ENCODE data around the gene CIB2. TPM values are rescaled to one million over a fixed set of nuclear protein-coding genes. Genes with fewer than 3 reads are reported as not detected.

The CIB2 gene
- total and polyA plus RNA-seq, 2 donors (not counting 1 experiment from before 2014, with no cell fraction given) = 0.97 to 3.2 TPM

GRCh38 chr15:78071383-78071782 lies 59.9 kb downstream of the CIB2 start:
- DNase-seq (no peak), ATAC-seq (ENCODE audit: low read depth) (no peak)
- Histone ChIP-seq H4K20me1 (ENCODE audit: control insufficient read depth, insufficient read depth, low read length, poor library complexity, severe bottlenecking) (no peaks in the 10 kb centered on the region), H3K4me3 (ENCODE audit: control extremely low read depth in 1 of 5, extremely low read depth in 1 of 5, insufficient read depth in 1 of 5, low read depth in 2 of 5, low read length in 4 of 5) (no peak overlapping the region), H3K27me3 (replicated peaks in 1 of 4; ENCODE audit: control extremely low read depth in 1 of 4, control insufficient read depth in 3 of 4, insufficient read depth in 4 of 4, low read length in 3 of 4) (no peaks in the 10 kb centered on the region), H3K36me3 (replicated peaks in 1 of 2; ENCODE audit: control extremely low read depth in 1 of 2, control insufficient read depth in 1 of 2, extremely low read depth in 1 of 2, insufficient read depth in 2 of 2, low read length in 1 of 2) (no peaks in the 10 kb centered on the region), H3K4me1 (ENCODE audit: control insufficient read depth in 2 of 2, insufficient read depth in 2 of 2, low read length in 2 of 2) (peaks cover 46 to 51% of the 10 kb centered on the region in 2 donors), H2AFZ (ENCODE audit: insufficient read depth, low read depth, low read length, poor library complexity, severe bottlenecking) (no peak overlapping the region), H3K27ac (ENCODE audit: low read length in 2 of 2) (no peak overlapping the region), H3K79me2 (ENCODE audit: control insufficient read depth, insufficient read depth, low read length) (peaks cover 47% of the 10 kb centered on the region), H3K9ac (ENCODE audit: low read length) (no peak overlapping the region), H3K9me3 (ENCODE audit: control extremely low read depth in 1 of 3, control insufficient read depth in 2 of 3, insufficient read depth in 1 of 3, low read length in 2 of 3) (no peaks in the 10 kb centered on the region), H3K4me2 (replicated peaks; ENCODE audit: low read depth, low read length, poor library complexity, severe bottlenecking) (no peak overlapping the region)
- CTCF ChIA-PET = interaction anchor here (2.0 to 4.5 kb wide), 3 partner anchors 9 to 37 kb away, joined by 8 to 19 read pairs (median 13); no protein-coding TSS in a partner anchor
- intact Hi-C loops (cut with micrococcal nuclease) = no loop called here
- Mint-ChIP-seq H3K4me3 (no peak overlapping the region), H3K27me3 (no peaks in the 10 kb centered on the region), H3K27ac (no peak overlapping the region), H3K9me3 (ENCODE audit: insufficient read depth) (no peaks in the 10 kb centered on the region), H3K4me1 (peaks cover 20% of the 10 kb centered on the region)
- POLR2A ChIA-PET = no interaction called here
- TF ChIP-seq EZH2 (IDR thresholded peaks at IDR 0.05; ENCODE audit: borderline replicate concordance, insufficient read depth, low read depth, low read length, poor library complexity, severe bottlenecking) (no peak), CTCF (IDR thresholded peaks at IDR 0.05) (no peak)
- WGBS (ENCODE audit: insufficient coverage) = 63% methylated on average over 2 of the region's 2 CpGs

- Mint-ChIP-seq H3K4me1 (peaks cover 10% of the 10 kb centered on the region), H3K27ac (peak overlapping the region; percentile 79), H3K27me3 (no peaks in the 10 kb centered on the region), H3K9me3 (ENCODE audit: insufficient read depth) (no peaks in the 10 kb centered on the region), H3K4me3 (peak overlapping the region; percentile 65)
- no peak overlapping the region for H3K9ac ChIP-seq (ENCODE audit: low read length)
- ChIA-PET POLR2A (interaction anchor here (0.7 kb wide), 1 partner anchor 1075 kb away, joined by 3 read pairs; the partner anchor contains the start of gene PSTPIP1), CTCF (interaction anchor here (1.1 to 4.5 kb wide), 6 partner anchors 7 to 126 kb away, joined by 3 to 19 read pairs (median 6); no protein-coding TSS in a partner anchor)
- H3K4me2 ChIP-seq (replicated peaks; ENCODE audit: low read depth, low read length, poor library complexity, severe bottlenecking) = peak overlapping the region; percentile 39
- H3K27ac ChIP-seq (ENCODE audit: low read length in 2 of 2) = no peak overlapping the region
- intact Hi-C loops (cut with micrococcal nuclease) = no loop called here
- H3K4me3 ChIP-seq (ENCODE audit: control extremely low read depth in 1 of 5, extremely low read depth in 1 of 5, insufficient read depth in 1 of 5, low read depth in 2 of 5, low read length in 4 of 5) = no peak overlapping the region
- ATAC-seq (ENCODE audit: low read depth) = no peak
- WGBS (ENCODE audit: insufficient coverage) = 38% methylated on average over 1 of the region's 4 CpGs
- H4K20me1 ChIP-seq (ENCODE audit: control insufficient read depth, insufficient read depth, low read length, poor library complexity, severe bottlenecking) = no peaks in the 10 kb centered on the region
- H3K4me1 ChIP-seq (ENCODE audit: control insufficient read depth in 2 of 2, insufficient read depth in 2 of 2, low read length in 2 of 2) = peaks cover 52 to 53% of the 10 kb centered on the region in 2 donors
- H3K36me3 ChIP-seq (replicated peaks in 1 of 2; ENCODE audit: control extremely low read depth in 1 of 2, control insufficient read depth in 1 of 2, extremely low read depth in 1 of 2, insufficient read depth in 2 of 2, low read length in 1 of 2) = no peaks in the 10 kb centered on the region
- no peaks in the 10 kb centered on the region for H3K9me3 ChIP-seq (ENCODE audit: control extremely low read depth in 1 of 3, control insufficient read depth in 2 of 3, insufficient read depth in 1 of 3, low read length in 2 of 3)
- peaks cover 51% of the 10 kb centered on the region for H3K79me2 ChIP-seq (ENCODE audit: control insufficient read depth, insufficient read depth, low read length)
- TF ChIP-seq CTCF (IDR thresholded peaks at IDR 0.05) (no peak), EZH2 (IDR thresholded peaks at IDR 0.05; ENCODE audit: borderline replicate concordance, insufficient read depth, low read depth, low read length, poor library complexity, severe bottlenecking) (no peak)
- DNase-seq = peak; percentile 23
- H3K27me3 ChIP-seq (replicated peaks in 1 of 4; ENCODE audit: control extremely low read depth in 1 of 4, control insufficient read depth in 3 of 4, insufficient read depth in 4 of 4, low read length in 3 of 4) = no peaks in the 10 kb centered on the region
- no peak overlapping the region for H2AFZ ChIP-seq (ENCODE audit: insufficient read depth, low read depth, low read length, poor library complexity, severe bottlenecking)
Observed at GRCh38 chr15:78070049-78070700, 61.1 kb downstream of the CIB2 start.
